ENCODE measurements around the gene AOAH.

DNA sequence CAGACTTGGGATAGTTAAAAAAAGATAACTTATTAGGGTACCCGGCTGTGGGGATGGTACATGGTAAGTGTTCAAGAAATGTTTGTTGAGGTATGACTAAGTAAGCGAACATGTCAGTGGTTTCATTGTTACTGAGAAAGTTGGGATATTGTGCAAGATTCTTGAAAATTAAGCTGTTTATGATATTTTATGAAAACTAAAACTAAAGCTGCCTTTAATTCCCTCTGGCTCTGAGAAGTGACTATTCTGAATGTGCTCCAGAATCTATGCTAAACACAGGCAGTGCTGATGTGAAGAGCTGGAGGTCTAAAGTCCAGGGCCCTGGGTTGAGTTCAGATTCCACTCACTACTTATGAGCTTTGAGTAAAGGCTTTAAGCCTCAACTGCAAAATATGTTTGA is 72.9 kb downstream of the AOAH start:
- no peak for TF ChIP-seq RAD21 (IDR thresholded peaks at IDR 0.05; ENCODE audit: low read depth)
- no peak for TF ChIP-seq YY1 (IDR thresholded peaks at IDR 0.05; ENCODE audit: low read depth)
- TF ChIP-seq, protein P1, sequence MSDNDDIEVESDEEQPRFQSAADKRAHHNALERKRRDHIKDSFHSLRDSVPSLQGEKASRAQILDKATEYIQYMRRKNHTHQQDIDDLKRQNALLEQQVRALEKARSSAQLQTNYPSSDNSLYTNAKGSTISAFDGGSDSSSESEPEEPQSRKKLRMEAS (IDR thresholded peaks at IDR 0.05), result no peak
- TF ChIP-seq CREB1 (IDR thresholded peaks at IDR 0.05; ENCODE audit: low read depth), result no peak
- TF ChIP-seq, protein P2, sequence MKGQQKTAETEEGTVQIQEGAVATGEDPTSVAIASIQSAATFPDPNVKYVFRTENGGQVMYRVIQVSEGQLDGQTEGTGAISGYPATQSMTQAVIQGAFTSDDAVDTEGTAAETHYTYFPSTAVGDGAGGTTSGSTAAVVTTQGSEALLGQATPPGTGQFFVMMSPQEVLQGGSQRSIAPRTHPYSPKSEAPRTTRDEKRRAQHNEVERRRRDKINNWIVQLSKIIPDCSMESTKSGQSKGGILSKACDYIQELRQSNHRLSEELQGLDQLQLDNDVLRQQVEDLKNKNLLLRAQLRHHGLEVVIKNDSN (IDR thresholded peaks at IDR 0.05), result no peak
- no peak for TF ChIP-seq TCF12 (IDR thresholded peaks at IDR 0.05; ENCODE audit: low read depth)
- TF ChIP-seq NFIC (IDR thresholded peaks at IDR 0.05), result no peak
- no peak for TF ChIP-seq TAF1 (IDR thresholded peaks at IDR 0.05; ENCODE audit: low read depth)
- no peak for TF ChIP-seq EP300 (IDR thresholded peaks at IDR 0.05; ENCODE audit: borderline replicate concordance)

Measured in Ishikawa (cell line).